ENCODE measurements around the gene IKBIP. TPM values are rescaled to one million over a fixed set of nuclear protein-coding genes. Genes with fewer than 3 reads are reported as not detected.

Gene IKBIP
- total RNA-seq, 1 experiment from 2014 or later: 16.5 TPM

DNA sequence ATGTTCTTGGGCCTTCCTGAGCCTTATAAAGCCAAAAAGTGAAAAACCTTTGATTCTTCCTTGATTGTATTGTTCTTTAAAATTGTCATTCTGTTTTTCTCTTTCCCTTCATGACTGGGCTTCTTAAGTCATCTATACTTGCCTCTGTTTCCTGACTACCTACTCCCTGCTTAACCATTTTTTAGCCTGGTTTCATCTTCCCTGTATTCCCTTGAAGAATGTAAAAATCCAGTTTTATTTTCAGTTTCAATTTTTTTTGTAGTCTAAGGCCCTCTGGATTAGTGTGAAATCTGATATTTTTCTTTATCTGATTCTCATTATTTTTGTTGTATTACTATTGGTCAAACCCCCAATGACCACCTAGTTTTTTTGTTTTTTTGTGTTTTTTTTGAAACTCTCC, 46.8 kb upstream of the IKBIP start:
- H4K91ac ChIP-seq (ENCODE audit: insufficient read length, low read depth, low read length): no peak overlapping the region
- no peaks in the 10 kb centered on the region for H3K27me3 Mint-ChIP-seq (ENCODE audit: low read depth)
- H3K27ac ChIP-seq (ENCODE audit: insufficient read length, low read depth, low read length): no peak overlapping the region
- H4K8ac ChIP-seq (replicated peaks; ENCODE audit: insufficient read length, low read depth, low read length): no peak overlapping the region
- TF ChIP-seq, protein P1, sequence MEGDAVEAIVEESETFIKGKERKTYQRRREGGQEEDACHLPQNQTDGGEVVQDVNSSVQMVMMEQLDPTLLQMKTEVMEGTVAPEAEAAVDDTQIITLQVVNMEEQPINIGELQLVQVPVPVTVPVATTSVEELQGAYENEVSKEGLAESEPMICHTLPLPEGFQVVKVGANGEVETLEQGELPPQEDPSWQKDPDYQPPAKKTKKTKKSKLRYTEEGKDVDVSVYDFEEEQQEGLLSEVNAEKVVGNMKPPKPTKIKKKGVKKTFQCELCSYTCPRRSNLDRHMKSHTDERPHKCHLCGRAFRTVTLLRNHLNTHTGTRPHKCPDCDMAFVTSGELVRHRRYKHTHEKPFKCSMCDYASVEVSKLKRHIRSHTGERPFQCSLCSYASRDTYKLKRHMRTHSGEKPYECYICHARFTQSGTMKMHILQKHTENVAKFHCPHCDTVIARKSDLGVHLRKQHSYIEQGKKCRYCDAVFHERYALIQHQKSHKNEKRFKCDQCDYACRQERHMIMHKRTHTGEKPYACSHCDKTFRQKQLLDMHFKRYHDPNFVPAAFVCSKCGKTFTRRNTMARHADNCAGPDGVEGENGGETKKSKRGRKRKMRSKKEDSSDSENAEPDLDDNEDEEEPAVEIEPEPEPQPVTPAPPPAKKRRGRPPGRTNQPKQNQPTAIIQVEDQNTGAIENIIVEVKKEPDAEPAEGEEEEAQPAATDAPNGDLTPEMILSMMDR (conservative IDR thresholded peaks at IDR 0.05): no peak
- no peak overlapping the region for H3K4me3 Mint-ChIP-seq
- no peak overlapping the region for H4K5ac ChIP-seq (ENCODE audit: insufficient read length, low read depth, low read length)
- no peaks in the 10 kb centered on the region for H4K20me1 ChIP-seq (ENCODE audit: control insufficient read depth, insufficient read depth, insufficient read length)
- H2AFZ ChIP-seq (ENCODE audit: low read length): no peak overlapping the region
- no peak overlapping the region for H2BK120ac ChIP-seq (ENCODE audit: low read depth, low read length, poor library complexity, severe bottlenecking)
- no peak overlapping the region for H2AK5ac ChIP-seq (ENCODE audit: insufficient read length, low read length)
- no peak for DNase-seq
- H2BK5ac ChIP-seq (ENCODE audit: insufficient read length, low read length): no peak overlapping the region
- no peaks in the 10 kb centered on the region for H3K23me2 ChIP-seq (ENCODE audit: insufficient read length, low read depth, low read length, poor library complexity, severe bottlenecking)
- H3K18ac ChIP-seq (ENCODE audit: insufficient read length, low read depth, low read length): no peak overlapping the region
- H3K27ac Mint-ChIP-seq: peak overlapping the region in 1 of 3 experiments; percentile 9; a peak in 1 of 7 replicates
- H3K4me1 ChIP-seq (ENCODE audit: insufficient read depth, low read length): peaks cover 7% of the 10 kb centered on the region; the same call in 1 of the 2 replicates
- H3K27me3 ChIP-seq (ENCODE audit: insufficient read depth, low read length): no peaks in the 10 kb centered on the region
- no peak overlapping the region for H3K9ac ChIP-seq (ENCODE audit: extremely low read depth, insufficient read length, low read length)
- H2BK12ac ChIP-seq (ENCODE audit: insufficient read length, low read depth, low read length): no peak overlapping the region
- no peak overlapping the region for H3K4ac ChIP-seq (ENCODE audit: low read depth, low read length)
- no peak overlapping the region for H3K23ac ChIP-seq (ENCODE audit: insufficient read length, low read depth, low read length)
- no peaks in the 10 kb centered on the region for H3K9me3 ChIP-seq (ENCODE audit: control insufficient read depth, low read depth, low read length)
- no peaks in the 10 kb centered on the region for H3K79me2 ChIP-seq (ENCODE audit: insufficient read depth, low read length)
- peaks cover 9 to 11% of the 10 kb centered on the region in 2 experiments for H3K4me1 Mint-ChIP-seq
- no peak overlapping the region for H3K14ac ChIP-seq (ENCODE audit: insufficient read depth, low read length)
- H3K56ac ChIP-seq (ENCODE audit: insufficient read length, low read depth, low read length): no peak overlapping the region
- H2BK20ac ChIP-seq (ENCODE audit: low read depth, low read length, poor library complexity, severe bottlenecking): no peak overlapping the region
- H3K9me3 Mint-ChIP-seq: no peaks in the 10 kb centered on the region
- H3K79me1 ChIP-seq (ENCODE audit: insufficient read depth, low read depth, low read length, poor library complexity, severe bottlenecking): no peaks in the 10 kb centered on the region
- H3K4me2 ChIP-seq (ENCODE audit: insufficient read depth, insufficient read length, low read length): no peak overlapping the region
- peaks cover 0 to 22% (median 20%) of the 10 kb centered on the region in 3 experiments; a peak in 4 of 7 replicates for H3K36me3 Mint-ChIP-seq (ENCODE audit: insufficient read depth in 1 of 3, low read depth in 3 of 3)
- H2BK15ac ChIP-seq (ENCODE audit: low read depth, low read length): no peak overlapping the region
- no peak overlapping the region for H3T11ph ChIP-seq (ENCODE audit: low read length)

All from H9 (cell line).